MCF 10A (cell line): ENCODE measurements around the gene DRAXIN. TPM values are rescaled to one million over a fixed set of nuclear protein-coding genes. Genes with fewer than 3 reads are reported as not detected.

ENCODE experiments used
- BruUV-seq: library from RNA; stranded (reverse); fragments of 400-500 nt; replicated peaks from 2 replicates; lab custom pipeline; 2021; lab: Mats Ljungman, UMichigan
- CTCF ChIA-PET: fragments of 300-600 bp; sonication (Branson Sonifier 250); formaldehyde crosslinking; extraction: SDS; loops from one replicate; lab custom pipeline; 2021; ENCODE audit warnings: antibody characterized with exemption, inconsistent platforms; lab: Yijun Ruan, JAX
- POLR2A ChIA-PET: fragments of 300-600, 350-650 bp; sonication (Branson Sonifier 250); formaldehyde crosslinking; extraction: SDS; loops from one replicate; lab custom pipeline; 2020; ENCODE audit warnings: antibody characterized with exemption, inconsistent platforms; lab: Yijun Ruan, JAX
- DNase-seq: peaks from one replicate; pipeline ENCODE4 v3.0.0-alpha.2; 2018; ENCODE audit not compliant: unreplicated experiment
- H3K27ac Mint-ChIP-seq: one replicate; pipeline ENCODE4 v1.8.0; 2022; ENCODE audit warnings: mild to moderate bottlenecking, low read depth, mixed read lengths; ENCODE audit not compliant: unreplicated experiment
- H3K27me3 Mint-ChIP-seq: one replicate; pipeline ENCODE4 v1.8.0; 2022; ENCODE audit warnings: mixed read lengths; ENCODE audit not compliant: insufficient read depth, unreplicated experiment
- H3K36me3 Mint-ChIP-seq: one replicate; pipeline ENCODE4 v1.8.0; 2022; ENCODE audit warnings: mild to moderate bottlenecking, moderate library complexity, mixed read lengths; ENCODE audit not compliant: insufficient read depth, unreplicated experiment
- H3K4me1 Mint-ChIP-seq: one replicate; pipeline ENCODE4 v1.8.0; 2022; ENCODE audit warnings: mixed read lengths; ENCODE audit not compliant: insufficient read depth, unreplicated experiment
- H3K4me3 Mint-ChIP-seq: one replicate; pipeline ENCODE4 v1.8.0; 2022; ENCODE audit warnings: mild to moderate bottlenecking, moderate library complexity, mixed read lengths; ENCODE audit not compliant: unreplicated experiment
- H3K9me3 Mint-ChIP-seq: one replicate; pipeline ENCODE4 v1.8.0; 2022; ENCODE audit warnings: mixed read lengths; ENCODE audit not compliant: unreplicated experiment
- CTCF ChIP-seq: fragments of 200-600 bp; IDR thresholded peaks from one replicate; pipeline ENCODE4 v1.8.0; 2022; ENCODE audit warnings: antibody characterized with exemption, mild to moderate bottlenecking; ENCODE audit not compliant: unreplicated experiment
- intact Hi-C: fragments of 100-400 bp; cut with micrococcal nuclease; formaldehyde crosslinking; loops from 2 replicates; pipeline ENCODE4 v1.14.1; 2022
- total RNA-seq: library from RNA; stranded (reverse); gene quantifications from 2 replicates; pipeline ENCODE4 v1.2.3, GENCODE V29; 2022

The DRAXIN gene
- total RNA-seq, 1 experiment from 2014 or later: 0.07 TPM

- Mint-ChIP-seq H3K4me1 (peaks cover 5% of the 10 kb centered on the region), H3K27me3 (peaks cover 11% of the 10 kb centered on the region), H3K4me3 (no peak overlapping the region), H3K9me3 (no peaks in the 10 kb centered on the region), H3K36me3 (no peaks in the 10 kb centered on the region), H3K27ac (no peak overlapping the region)
- ChIA-PET POLR2A (no interaction called here), CTCF (no interaction called here)
- no TSS peak for BruUV-seq
- intact Hi-C loops: no loop called here
- no peak for DNase-seq
- no peak for TF ChIP-seq CTCF
Observed at GRCh38 chr1:11704691-11705475, 13.4 kb downstream of the DRAXIN start.

GRCh38 chr1:11705596-11705995 lies 14.1 kb downstream of the DRAXIN start:
- DNase-seq: no peak
- intact Hi-C loops: no loop called here
- POLR2A ChIA-PET: no interaction called here
- CTCF ChIA-PET: no interaction called here
- no peak for TF ChIP-seq CTCF
- Mint-ChIP-seq H3K4me1 (peaks cover 5% of the 10 kb centered on the region), H3K36me3 (no peaks in the 10 kb centered on the region), H3K27ac (no peak overlapping the region), H3K4me3 (no peak overlapping the region), H3K9me3 (no peaks in the 10 kb centered on the region), H3K27me3 (peaks cover 11% of the 10 kb centered on the region)
- no TSS peak for BruUV-seq

GRCh38 chr1:11706292-11706691 lies 14.8 kb downstream of the DRAXIN start:
- no peak for DNase-seq
- no peak overlapping the region for H3K27ac Mint-ChIP-seq
- H3K4me1 Mint-ChIP-seq: peaks cover 5% of the 10 kb centered on the region
- ChIA-PET CTCF (no interaction called here), POLR2A (no interaction called here)
- H3K27me3 Mint-ChIP-seq: peaks cover 11% of the 10 kb centered on the region
- H3K36me3 Mint-ChIP-seq: no peaks in the 10 kb centered on the region
- no peak for TF ChIP-seq CTCF
- H3K9me3 Mint-ChIP-seq: no peaks in the 10 kb centered on the region
- intact Hi-C loops: no loop called here
- no TSS peak for BruUV-seq
- no peak overlapping the region for H3K4me3 Mint-ChIP-seq

GRCh38 chr1:11707621-11708276 lies 16.2 kb downstream of the DRAXIN start:
- intact Hi-C loops: no loop called here
- CTCF ChIA-PET: interaction anchor here (0.6 to 1.3 kb wide), 2 partner anchors 11 to 157 kb away, joined by 3 to 5 read pairs; no protein-coding TSS in a partner anchor

More at GRCh38 chr1:11707621-11708276, 16.2 kb downstream of the DRAXIN start:
- no TSS peak for BruUV-seq
- no peaks in the 10 kb centered on the region for H3K36me3 Mint-ChIP-seq
- no peak overlapping the region for H3K27ac Mint-ChIP-seq
- H3K4me3 Mint-ChIP-seq: no peak overlapping the region
- no peak for DNase-seq
- peaks cover 11% of the 10 kb centered on the region for H3K27me3 Mint-ChIP-seq
- peaks cover 5% of the 10 kb centered on the region for H3K4me1 Mint-ChIP-seq
- no peak for TF ChIP-seq CTCF
- POLR2A ChIA-PET: interaction anchor here (0.7 kb wide), 2 partner anchors 17 to 83 kb away, joined by 3 read pairs; no protein-coding TSS in a partner anchor
- H3K9me3 Mint-ChIP-seq: no peaks in the 10 kb centered on the region
